Measurements from ENCODE around the gene GORAB. TPM values are rescaled to one million over a fixed set of nuclear protein-coding genes. Genes with fewer than 3 reads are reported as not detected.

GORAB gene
- 10 to 100 TPM; 14.4 to 14.7 TPM for total RNA-seq
- long read RNA-seq, donor 1, partial matches to known transcripts: 0 of 6 reads
- long read RNA-seq, donor 1, other reads (novel, unspliced or antisense): 2 of 6 reads
- long read RNA-seq, donor 2, partial matches to known transcripts: 1 of 9 reads
- long read RNA-seq, donor 2, other reads (novel, unspliced or antisense): 3 of 9 reads

GRCh38 chr1:170531758-170532657 is at the start of gene GORAB:
GORAB (plus strand) TSS chr1:170532166; CDS start chr1:170532224, 58 bp downstream.
- intact Hi-C loops (cut with DNase I): loop anchor here (5.0 to 10.0 kb wide), 2 partner anchors 53 to 130 kb away; partner anchors contain the start of gene PRRX1 (in 2 of the 2)
- peak; percentile 97 for DNase-seq (ENCODE audit: low spot score)

- intact Hi-C loops (cut with DNase I): no loop called here
- DNase-seq (ENCODE audit: low spot score): no peak
These were observed 48.9 kb upstream of the GORAB start for GRCh38 chr1:170483051-170483450.

GRCh38 chr1:170487503-170487902 is 44.5 kb upstream of the GORAB start:
- DNase-seq (ENCODE audit: low spot score): no peak
- intact Hi-C loops (cut with DNase I): no loop called here

- intact Hi-C loops (cut with DNase I): no loop called here
- no peak for DNase-seq (ENCODE audit: low spot score)
These were observed 40.7 kb upstream of the GORAB start for GRCh38 chr1:170491291-170491690.

GRCh38 chr1:170494369-170494768 is 37.6 kb upstream of the GORAB start:
- DNase-seq (ENCODE audit: low spot score): no peak
- intact Hi-C loops (cut with DNase I): no loop called here

- intact Hi-C loops (cut with DNase I): no loop called here
These were observed 37.0 kb upstream of the GORAB start for GRCh38 chr1:170495006-170495405.

GRCh38 chr1:170498876-170499275 is 33.1 kb upstream of the GORAB start:
- intact Hi-C loops (cut with DNase I): no loop called here
- DNase-seq (ENCODE audit: low spot score): no peak

More at GRCh38 chr1:170495006-170495405, 37.0 kb upstream of the GORAB start:
- no peak for DNase-seq (ENCODE audit: low spot score)

GRCh38 chr1:170503665-170504064 is 28.3 kb upstream of the GORAB start:
- intact Hi-C loops (cut with DNase I): no loop called here
- DNase-seq (ENCODE audit: low spot score): no peak

GRCh38 chr1:170510163-170510562 is 21.8 kb upstream of the GORAB start:
- DNase-seq (ENCODE audit: low spot score): no peak
- intact Hi-C loops (cut with DNase I): no loop called here

GRCh38 chr1:170511038-170511437 is 20.9 kb upstream of the GORAB start:
- intact Hi-C loops (cut with DNase I): no loop called here
- no peak for DNase-seq (ENCODE audit: low spot score)

- intact Hi-C loops (cut with DNase I): no loop called here
- no peak for DNase-seq (ENCODE audit: low spot score)
These were observed 18.8 kb upstream of the GORAB start for GRCh38 chr1:170513138-170513537.

GRCh38 chr1:170518185-170518834 is 13.7 kb upstream of the GORAB start:
- intact Hi-C loops (cut with DNase I): no loop called here

GRCh38 chr1:170518965-170519364 is 13.0 kb upstream of the GORAB start:
- intact Hi-C loops (cut with DNase I): no loop called here
- no peak for DNase-seq (ENCODE audit: low spot score)

More at GRCh38 chr1:170518185-170518834, 13.7 kb upstream of the GORAB start:
- DNase-seq (ENCODE audit: low spot score): no peak

GRCh38 chr1:170520601-170521000 is 11.4 kb upstream of the GORAB start:
- DNase-seq (ENCODE audit: low spot score): no peak
- intact Hi-C loops (cut with DNase I): no loop called here

GRCh38 chr1:170521818-170522217 is 10.1 kb upstream of the GORAB start:
- DNase-seq (ENCODE audit: low spot score): no peak
- intact Hi-C loops (cut with DNase I): no loop called here

- intact Hi-C loops (cut with DNase I): loop anchor here (5.0 to 10.0 kb wide), 2 partner anchors 54 to 131 kb away; partner anchors contain the start of gene PRRX1 (in 2 of the 2)
These were observed 801 bp upstream of the GORAB start for GRCh38 chr1:170530972-170531757.

GRCh38 chr1:170533298-170533697 is 1.3 kb downstream of the GORAB start:
- intact Hi-C loops (cut with DNase I): loop anchor here (5.0 to 10.0 kb wide), 2 partner anchors 52 to 129 kb away; partner anchors contain the start of gene PRRX1 (in 2 of the 2)
- DNase-seq (ENCODE audit: low spot score): no peak

More at GRCh38 chr1:170530972-170531757, 801 bp upstream of the GORAB start:
- DNase-seq (ENCODE audit: low spot score): peak; percentile 85

- no peak for DNase-seq (ENCODE audit: low spot score)
- intact Hi-C loops (cut with DNase I): loop anchor here (5.0 to 10.0 kb wide), 2 partner anchors 50 to 128 kb away; partner anchors contain the start of gene PRRX1 (in 2 of the 2)
These were observed 2.7 kb downstream of the GORAB start for GRCh38 chr1:170534626-170535147.

- no peak for DNase-seq (ENCODE audit: low spot score)
- intact Hi-C loops (cut with DNase I): loop anchor here in 1 of 2 donors (10.0 kb wide), 1 partner anchor 49 kb away; no protein-coding TSS in a partner anchor
These were observed 3.5 kb downstream of the GORAB start for GRCh38 chr1:170535418-170535817.
